Brain microvascular endothelial cell (primary cell): ENCODE data around the gene KATNIP.

Experiments used
- DNase-seq: peaks from one replicate; pipeline ENCODE4 v3.0.0-alpha.2; 2020
- H3K27ac ChIP-seq: fragments of 250-450 bp; sonication (Bioruptor Pico); 2 replicates; pipeline ENCODE4 v1.5.1; 2020; ENCODE audit warnings: mild to moderate bottlenecking, moderate library complexity
- H3K27me3 ChIP-seq: fragments of 250-450 bp; sonication (Bioruptor Pico); replicated peaks from 2 replicates; pipeline ENCODE4 v1.5.1; 2020; ENCODE audit warnings: mild to moderate bottlenecking
- H3K36me3 ChIP-seq: fragments of 250-450 bp; sonication (Bioruptor Pico); replicated peaks from 2 replicates; pipeline ENCODE4 v1.5.1; 2020; ENCODE audit warnings: mild to moderate bottlenecking
- H3K4me3 ChIP-seq: 2 replicates; pipeline ENCODE4 v1.5.1; 2011; ENCODE audit warnings: low read depth, mild to moderate bottlenecking, control low read depth, low read length, moderate library complexity
- in situ Hi-C: cut with HindIII; loops from 2 replicates; pipeline ENCODE4 v1.10.0; 2017; ENCODE audit warnings: low sequenced_read_pairs, low pct_ligation_motif_present
- TF ChIP-seq, protein P1 (sequence below): IDR thresholded peaks from 2 replicates; pipeline ENCODE4 v1.5.1; 2011; ENCODE audit warnings: low read depth, mild to moderate bottlenecking, moderate library complexity, low read length, control low read depth, inconsistent platforms; ENCODE audit errors: missing control alignments

KATNIP gene

GRCh38 chr16:27539120-27539519 lies 10.8 kb upstream of the KATNIP start:
- Histone ChIP-seq H3K36me3 (peaks cover 84% of the 10 kb centered on the region), H3K27ac (no peak overlapping the region), H3K27me3 (no peaks in the 10 kb centered on the region), H3K4me3 (no peak overlapping the region)
- TF ChIP-seq, protein P1, sequence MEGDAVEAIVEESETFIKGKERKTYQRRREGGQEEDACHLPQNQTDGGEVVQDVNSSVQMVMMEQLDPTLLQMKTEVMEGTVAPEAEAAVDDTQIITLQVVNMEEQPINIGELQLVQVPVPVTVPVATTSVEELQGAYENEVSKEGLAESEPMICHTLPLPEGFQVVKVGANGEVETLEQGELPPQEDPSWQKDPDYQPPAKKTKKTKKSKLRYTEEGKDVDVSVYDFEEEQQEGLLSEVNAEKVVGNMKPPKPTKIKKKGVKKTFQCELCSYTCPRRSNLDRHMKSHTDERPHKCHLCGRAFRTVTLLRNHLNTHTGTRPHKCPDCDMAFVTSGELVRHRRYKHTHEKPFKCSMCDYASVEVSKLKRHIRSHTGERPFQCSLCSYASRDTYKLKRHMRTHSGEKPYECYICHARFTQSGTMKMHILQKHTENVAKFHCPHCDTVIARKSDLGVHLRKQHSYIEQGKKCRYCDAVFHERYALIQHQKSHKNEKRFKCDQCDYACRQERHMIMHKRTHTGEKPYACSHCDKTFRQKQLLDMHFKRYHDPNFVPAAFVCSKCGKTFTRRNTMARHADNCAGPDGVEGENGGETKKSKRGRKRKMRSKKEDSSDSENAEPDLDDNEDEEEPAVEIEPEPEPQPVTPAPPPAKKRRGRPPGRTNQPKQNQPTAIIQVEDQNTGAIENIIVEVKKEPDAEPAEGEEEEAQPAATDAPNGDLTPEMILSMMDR, result no peak
- in situ Hi-C loops, result no loop called here
- no peak for DNase-seq

DNA sequence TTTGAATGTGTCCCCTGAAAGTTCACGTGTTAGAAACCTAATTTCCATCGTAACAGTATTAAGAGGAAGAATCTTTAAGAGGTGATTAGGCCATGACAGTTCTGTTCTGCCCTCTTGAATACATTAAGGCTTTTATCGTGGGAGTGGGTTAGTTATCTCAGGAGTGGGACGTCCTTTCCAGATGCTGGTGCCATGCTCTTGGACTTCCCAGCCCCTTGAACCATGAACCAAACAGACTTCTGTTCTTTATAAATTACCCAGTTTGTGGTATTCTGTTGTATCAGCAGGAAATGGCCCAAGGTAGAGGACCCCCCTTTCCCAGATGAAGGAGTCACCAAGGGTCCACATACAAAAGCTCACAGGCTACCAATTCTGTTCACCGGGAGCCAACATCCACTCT lies 10.3 kb upstream of the KATNIP start:
- no peak for DNase-seq
- no peak overlapping the region for H3K27ac ChIP-seq
- TF ChIP-seq, protein P1, result no peak
- H3K27me3 ChIP-seq, result no peaks in the 10 kb centered on the region
- H3K36me3 ChIP-seq, result peaks cover 84% of the 10 kb centered on the region
- no peak overlapping the region for H3K4me3 ChIP-seq
- in situ Hi-C loops, result no loop called here

DNA sequence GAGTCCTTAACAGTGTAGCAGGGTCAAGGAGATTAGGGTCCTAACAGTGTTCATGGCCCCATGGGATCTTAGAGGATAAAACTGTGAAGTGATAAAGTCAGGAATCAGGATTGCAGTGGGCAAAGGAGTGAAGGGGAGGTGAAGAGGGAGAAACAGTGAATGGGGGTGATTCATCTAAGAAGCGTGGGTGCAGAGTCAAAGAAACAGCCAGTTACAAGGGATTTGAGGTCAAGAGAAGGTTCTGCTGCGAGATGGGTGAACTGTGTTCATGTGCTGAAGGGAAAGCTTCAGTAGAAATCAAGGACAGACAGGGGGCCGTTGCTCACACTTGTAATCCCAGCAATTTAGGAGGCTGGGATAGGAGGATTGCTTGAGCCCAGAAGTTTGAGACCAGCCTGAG lies 6.1 kb upstream of the KATNIP start:
- Histone ChIP-seq H3K27me3 (no peaks in the 10 kb centered on the region), H3K27ac (no peak overlapping the region), H3K4me3 (no peak overlapping the region), H3K36me3 (peaks cover 63% of the 10 kb centered on the region)
- DNase-seq, result no peak
- in situ Hi-C loops, result no loop called here
- TF ChIP-seq, protein P1, result no peak

GRCh38 chr16:27544671-27545070 lies 5.3 kb upstream of the KATNIP start:
- H3K27ac ChIP-seq, result no peak overlapping the region
- in situ Hi-C loops, result no loop called here
- TF ChIP-seq, protein P1, result no peak
- no peak for DNase-seq
- H3K36me3 ChIP-seq, result peaks cover 56% of the 10 kb centered on the region
- no peaks in the 10 kb centered on the region for H3K27me3 ChIP-seq
- no peak overlapping the region for H3K4me3 ChIP-seq

- no peak overlapping the region for H3K4me3 ChIP-seq
- peaks cover 31% of the 10 kb centered on the region for H3K36me3 ChIP-seq
- peak; percentile 28 for DNase-seq
- TF ChIP-seq, protein P1, result no peak
- no peaks in the 10 kb centered on the region for H3K27me3 ChIP-seq
- no peak overlapping the region for H3K27ac ChIP-seq
- in situ Hi-C loops, result no loop called here
Observed at GRCh38 chr16:27547134-27547533, 2.8 kb upstream of the KATNIP start.

- in situ Hi-C loops, result no loop called here
- Histone ChIP-seq H3K27ac (no peak overlapping the region), H3K4me3 (no peak overlapping the region), H3K27me3 (no peaks in the 10 kb centered on the region), H3K36me3 (peaks cover 24% of the 10 kb centered on the region)
- no peak for DNase-seq
- TF ChIP-seq, protein P1, result no peak
Observed at GRCh38 chr16:27547851-27548250, 2.1 kb upstream of the KATNIP start.
